Upper lobe of left lung (tissue), 4 donors: Measurements from ENCODE around the gene CAND2.

Experiments used
- CTCF ChIP-seq, 6 experiments: fragments of 450-650 bp in 4 of 6; fragments of 200-600 bp in 2 of 6; sonication (generic) in 2 of 6; IDR thresholded peaks; one replicate each; pipeline ENCODE4 v1.5.1; 2016 to 2019; ENCODE audit warnings: antibody characterized with exemption in 6 of 6
- POLR2AphosphoS5 ChIP-seq, 2 donors: sonication (generic); formaldehyde crosslinking; IDR thresholded peaks; one replicate each; pipeline ENCODE4 v1.5.1; 2017; ENCODE audit warnings: antibody characterized with exemption in 2 of 2

DNA sequence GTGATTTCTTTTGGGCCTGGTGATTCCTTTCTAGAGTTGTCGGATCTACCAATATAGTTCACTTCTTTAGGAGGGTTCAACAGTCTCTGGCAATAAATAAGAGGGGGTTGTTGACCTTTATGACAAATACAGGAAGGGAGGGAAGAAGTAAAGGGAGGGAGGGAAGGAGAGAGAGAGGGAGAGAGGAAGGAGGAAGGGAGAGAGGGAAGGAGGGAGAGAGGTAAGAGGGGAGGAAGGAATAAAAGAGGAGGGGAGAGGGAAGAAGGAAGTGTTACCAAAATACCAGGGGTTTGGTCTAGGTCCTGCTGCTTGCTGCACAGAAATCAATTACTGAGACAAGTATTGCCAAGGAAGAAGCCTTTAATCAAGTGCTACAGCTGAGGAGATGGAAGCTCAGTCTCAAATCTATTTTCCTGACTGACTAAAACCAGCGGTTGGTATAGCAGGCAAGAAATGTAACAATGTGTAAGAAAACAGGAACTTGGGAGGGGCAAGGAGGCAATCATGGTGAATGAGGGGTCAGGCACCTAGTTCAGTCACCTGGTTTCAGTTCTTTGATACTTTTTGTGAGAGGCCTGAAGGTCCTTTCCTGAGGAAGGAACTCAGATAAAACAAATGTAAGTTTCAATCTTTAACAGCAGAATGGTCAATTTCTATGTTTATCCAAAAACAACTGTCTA is 23.3 kb upstream of the CAND2 start:
- TF ChIP-seq CTCF (IDR thresholded peaks at IDR 0.05), result no peak
- no peak for TF ChIP-seq POLR2AphosphoS5 (IDR thresholded peaks at IDR 0.05)
